ENCODE measurements around the gene DAND5.

The DAND5 gene

DNA sequence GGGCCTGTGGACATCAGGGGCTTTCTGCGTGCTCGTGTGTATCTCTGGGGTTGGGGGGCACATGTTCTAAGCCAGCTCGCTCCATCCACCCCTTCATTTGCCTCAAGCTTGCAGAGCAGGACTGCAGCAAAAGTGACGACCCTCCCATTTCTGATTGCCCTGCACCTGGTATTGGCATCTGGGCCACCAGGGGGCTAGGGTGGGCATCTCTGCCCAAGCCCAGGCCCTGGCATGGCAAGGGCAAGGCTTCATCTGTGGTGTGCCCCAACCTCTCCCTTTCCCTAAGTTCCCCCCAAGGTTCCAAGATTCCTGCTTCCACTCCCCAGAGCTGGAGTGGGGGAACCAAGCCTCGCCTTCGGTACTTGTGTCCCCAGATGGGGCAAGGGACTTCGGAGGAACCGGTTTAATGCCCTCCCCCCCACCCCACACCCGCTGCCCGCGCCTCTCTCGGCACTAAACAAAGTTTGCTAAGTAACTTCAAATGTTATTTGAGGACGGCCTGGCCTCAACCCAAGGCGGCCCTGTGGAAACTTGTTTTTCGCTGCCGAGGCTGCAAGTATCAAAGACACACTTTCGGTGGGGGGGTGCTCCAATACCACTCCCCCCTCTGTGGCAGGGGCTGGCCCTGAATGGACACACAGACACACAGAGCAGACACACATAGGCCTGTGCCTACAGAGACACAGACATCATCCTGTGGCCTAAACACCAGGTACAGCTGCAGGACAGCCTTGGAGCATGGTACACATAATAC is 38.1 kb downstream of the DAND5 start:
- DNase-seq = peak in 20 of 58 donors; percentile 12 to 66 (median 44)

DNA sequence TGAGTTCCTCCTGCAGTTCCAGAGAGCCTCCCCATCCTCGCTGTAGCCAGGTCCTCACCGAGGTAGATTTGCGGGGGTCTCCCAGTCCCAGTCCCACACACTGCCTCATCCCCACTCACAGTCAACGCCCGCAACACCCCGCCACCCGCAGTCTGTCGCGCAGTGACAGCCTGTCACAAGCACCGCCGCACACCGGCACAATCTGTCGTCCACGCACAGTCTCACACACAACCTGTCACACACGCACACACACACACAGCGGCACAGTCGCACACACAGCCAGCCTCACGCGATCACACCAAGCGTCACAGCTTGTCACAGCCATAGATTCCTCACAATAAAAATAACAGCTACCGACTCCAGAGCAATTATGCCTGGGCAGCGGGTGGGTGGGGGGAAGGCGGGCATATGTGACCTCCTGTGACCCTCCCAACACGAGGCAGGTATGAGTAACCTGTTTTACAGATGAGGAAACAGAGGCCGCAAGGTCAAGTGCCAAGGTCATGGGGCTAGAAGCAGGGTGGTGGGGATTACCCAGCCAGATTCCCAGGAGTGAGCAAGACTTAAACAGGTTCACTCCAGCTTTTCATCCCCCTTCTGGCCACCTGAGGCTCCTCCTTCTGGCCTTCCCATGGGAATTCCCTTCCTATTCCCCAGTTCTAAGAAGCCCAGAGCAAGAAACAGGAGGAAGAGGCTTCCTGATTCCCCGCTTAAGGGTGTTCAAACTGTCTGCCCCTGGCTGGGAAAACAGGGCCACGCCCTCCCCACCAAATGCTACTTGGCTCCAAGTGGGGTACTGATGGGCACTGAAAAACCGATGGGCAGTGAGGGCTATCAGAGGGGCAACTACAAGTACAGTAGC is 39.8 kb downstream of the DAND5 start:
- peak in 8 of 58 donors; percentile 13 to 46 (median 34) for DNase-seq

GRCh38 chr19:13010038-13010991 is 40.9 kb downstream of the DAND5 start:
- peak in 1 of 58 donors; percentile 42 for DNase-seq

DNA sequence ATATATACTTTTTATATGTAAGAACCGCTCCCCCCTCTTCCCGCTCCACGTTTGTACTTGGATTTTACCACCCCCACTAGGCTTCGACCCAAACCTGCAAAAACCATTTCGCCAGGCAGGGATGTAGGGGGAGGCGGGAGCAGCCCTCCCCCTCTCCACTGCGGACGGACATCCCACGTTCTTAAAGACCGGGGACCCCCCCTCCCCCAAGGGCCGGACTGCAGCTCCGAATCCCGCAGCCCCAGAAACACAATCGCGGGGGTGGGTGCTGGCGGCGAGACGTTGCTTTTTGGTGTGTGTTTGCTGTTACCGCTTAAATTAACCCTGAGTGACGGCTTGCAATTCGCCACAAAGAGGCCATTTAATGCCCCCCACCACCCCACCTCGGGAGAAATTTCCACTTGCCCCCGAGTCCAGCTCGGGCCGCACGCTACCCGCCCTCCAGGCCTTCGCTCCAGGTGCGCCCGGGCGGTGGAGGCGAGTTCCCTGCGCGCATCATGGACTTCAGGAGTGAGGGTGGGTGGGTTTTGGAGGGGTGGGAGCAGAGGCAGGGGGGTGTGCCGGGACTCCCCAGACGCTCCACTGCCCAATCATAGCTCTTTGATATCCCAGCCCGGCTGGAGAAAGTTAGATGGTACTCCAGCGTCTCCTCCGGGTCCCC is 41.7 kb downstream of the DAND5 start:
- peak in 3 of 58 donors; percentile 13 to 42 (median 36) for DNase-seq

DNA sequence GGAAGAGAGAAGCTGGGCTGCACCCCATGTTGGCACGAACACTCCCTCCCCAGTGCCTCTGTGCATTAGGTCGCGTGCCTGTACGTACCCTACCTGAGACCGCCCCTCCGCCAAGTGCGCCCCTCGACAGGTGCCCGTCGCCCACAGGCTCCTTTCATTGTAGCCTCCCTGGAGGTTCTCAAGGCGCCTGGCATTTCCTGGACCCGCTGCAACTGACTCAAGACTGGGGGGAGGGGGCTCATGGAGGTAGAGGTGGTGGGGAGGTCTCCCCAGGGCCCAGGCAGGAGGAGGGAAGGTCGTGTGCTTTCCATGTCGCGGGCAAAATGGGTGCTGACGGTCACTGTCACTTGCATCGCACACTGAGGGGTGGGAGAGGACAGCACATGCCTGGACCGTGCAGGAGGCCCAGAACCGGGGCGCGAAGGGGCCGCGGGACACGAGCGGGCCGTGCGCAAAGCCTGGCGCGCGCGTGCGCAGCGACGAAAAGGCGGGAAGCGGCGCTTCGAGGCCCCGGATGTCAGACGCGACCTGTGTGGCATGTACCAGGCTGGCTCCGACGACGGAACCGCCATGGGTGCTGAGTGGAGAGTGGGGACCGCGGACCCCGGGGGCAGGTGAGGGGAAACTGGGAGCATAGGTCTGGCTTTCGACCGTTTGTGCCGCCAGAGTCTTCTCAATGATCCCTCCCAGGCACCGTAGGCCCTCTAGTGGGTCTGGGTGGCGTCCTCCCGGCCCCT is 42.4 kb downstream of the DAND5 start:
- no peak for DNase-seq

GRCh38 chr19:13012390-13012689 is 43.0 kb downstream of the DAND5 start:
- no peak for DNase-seq

DNA sequence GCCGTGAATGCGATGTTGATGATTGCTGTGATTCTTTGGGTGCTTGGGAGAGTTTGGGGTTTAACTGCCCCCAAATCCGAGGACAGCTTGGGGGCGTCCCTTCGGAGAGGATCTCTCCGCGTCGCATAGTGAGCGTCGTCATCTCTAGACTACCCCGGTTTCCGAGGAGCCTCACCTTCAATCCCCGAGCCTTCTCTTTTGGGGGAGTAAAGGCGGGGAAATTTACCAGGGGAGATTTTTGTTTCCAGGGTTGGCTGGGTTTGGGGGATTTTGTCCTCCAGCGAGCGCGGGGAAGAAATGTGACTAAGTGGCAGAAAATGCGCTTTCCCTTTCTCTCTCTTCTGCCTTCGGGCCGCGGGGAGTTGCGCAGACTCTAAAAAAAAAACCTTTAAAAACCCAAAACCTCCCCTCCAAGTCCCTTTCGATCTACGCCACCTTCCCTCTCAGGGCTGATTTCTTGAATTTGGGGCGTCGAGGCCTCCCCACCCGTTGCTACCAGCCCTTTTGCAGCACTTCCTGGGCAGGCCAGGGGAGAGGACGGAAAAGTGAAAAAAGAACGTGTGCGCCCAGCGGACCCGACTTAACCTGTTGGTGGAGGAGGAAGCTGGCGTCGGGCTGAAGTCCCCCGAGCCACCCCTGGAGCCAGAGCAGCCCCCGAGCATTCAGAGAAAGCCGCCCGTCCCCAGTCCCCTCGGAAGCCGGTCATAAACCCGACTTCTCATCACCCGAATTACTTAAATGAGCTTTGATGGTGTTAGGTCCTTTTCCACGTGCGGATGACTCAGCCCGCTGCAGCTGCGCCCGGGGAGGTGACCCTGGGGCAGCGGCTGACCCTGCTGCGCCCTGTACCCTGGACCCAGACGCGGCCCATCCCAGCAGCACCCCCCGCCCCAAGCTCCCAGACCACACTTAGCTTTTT is 43.6 kb downstream of the DAND5 start:
- DNase-seq = peak in 17 of 58 donors; percentile 24 to 75 (median 44)

GRCh38 chr19:13013649-13014048 is 44.3 kb downstream of the DAND5 start:
- DNase-seq = peak in 3 of 58 donors; percentile 40 to 57 (median 46)

DNA sequence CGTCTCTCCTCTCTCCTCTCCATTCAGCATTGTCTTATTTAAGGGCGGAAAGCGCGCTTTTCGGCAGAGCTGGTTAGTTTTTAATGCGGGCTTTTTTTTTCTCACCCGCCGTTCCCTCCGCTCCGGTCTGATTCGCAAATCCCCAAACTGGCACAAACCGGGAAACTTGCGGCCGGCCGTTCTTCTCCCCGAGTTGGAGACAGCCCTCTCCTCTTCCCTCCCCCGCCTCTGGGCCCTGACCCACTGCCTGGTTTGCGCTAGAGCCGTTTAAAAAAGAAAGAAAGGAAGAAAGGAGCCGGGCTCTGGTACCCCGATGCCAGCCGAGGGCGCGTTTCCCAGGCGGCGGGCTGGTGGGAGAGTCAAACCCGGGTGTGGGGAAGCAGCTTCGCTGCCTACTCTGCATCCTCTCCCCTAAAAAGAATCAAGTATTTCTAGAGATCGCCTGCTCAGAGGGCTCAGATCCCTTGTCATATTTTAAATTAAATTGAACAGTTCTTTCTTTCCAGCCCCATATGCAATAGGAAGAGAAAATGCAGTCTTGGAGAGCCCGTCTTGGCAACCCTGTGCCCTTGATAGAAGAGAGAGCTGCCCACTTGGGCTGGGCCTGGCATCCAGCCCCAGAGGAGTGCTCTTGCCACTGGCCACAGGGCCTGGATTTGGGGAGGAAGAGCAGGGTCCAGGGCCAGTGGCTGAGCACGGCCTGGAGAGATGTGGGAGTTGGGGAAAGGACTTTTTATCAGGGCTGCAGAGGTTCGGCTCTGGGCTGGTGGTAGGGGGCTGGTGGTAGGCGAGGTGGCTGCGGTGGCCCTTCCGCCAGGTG is 44.9 kb downstream of the DAND5 start:
- DNase-seq = peak in 55 of 58 donors; percentile 18 to 87 (median 65)

DNA sequence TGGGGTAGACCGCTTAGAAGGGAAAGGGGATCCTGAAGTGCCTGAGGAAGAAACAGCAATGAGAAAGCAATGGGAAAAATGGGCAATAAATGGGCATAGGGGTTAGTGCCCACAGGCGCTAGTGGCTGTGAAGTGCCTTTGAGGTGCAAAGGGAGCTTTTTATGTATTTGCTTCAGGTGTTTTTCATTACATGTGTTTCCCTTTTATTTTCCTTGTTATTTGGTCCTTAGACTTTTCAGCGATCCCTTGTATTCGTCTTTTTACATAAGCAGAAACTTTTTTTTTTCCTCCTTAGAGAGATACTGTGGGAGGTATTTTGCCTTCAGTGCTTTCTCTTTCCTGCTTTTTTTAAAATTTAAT is 45.5 kb downstream of the DAND5 start:
- DNase-seq = no peak

DNA sequence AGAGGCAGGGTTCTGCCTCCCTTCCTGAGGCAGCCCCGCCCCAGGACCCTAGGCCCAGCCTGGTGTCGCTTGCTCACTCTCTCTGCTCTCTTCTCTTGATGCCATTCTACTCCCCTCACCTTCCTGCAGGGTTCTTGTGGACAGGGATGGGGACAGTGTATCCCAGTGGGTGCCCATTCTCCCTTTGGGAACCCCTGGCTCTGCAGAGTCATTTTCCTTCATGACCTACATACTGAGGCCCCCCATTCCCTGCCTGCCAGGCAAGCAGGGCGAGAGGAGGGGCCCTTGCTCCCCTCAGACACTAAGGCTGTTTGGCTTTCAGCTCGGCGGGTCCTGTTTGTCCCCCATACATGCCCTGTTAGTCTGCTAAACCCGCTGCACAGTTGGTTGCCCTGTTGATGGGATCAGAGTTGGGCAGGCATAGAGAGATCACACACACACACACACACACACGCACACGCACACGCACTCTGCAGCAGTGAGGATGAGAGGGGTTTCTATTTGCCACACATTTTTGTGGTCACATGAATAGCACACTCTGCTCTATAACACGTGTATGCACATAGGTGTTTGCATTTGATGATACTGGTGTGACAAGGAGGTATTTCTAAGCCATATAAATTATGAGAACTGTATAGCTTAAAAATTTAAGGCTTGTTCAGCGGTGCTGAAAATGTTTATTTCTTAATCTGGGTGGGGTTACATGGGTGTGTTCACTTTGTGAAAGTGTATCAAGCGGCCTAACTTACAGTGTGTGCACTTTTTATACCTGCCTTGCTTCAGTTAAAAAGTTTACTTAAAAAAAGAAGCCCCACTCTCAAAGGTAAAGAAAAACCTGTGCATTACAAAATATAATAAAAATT is 46.2 kb downstream of the DAND5 start:
- peak in 1 of 58 donors; percentile 18 for DNase-seq

- no peak for DNase-seq
Measured at GRCh38 chr19:13016245-13016627, 46.9 kb downstream of the DAND5 start.

- DNase-seq = peak in 28 of 58 donors; percentile 19 to 74 (median 47)
Measured at GRCh38 chr19:13016628-13017305, 47.4 kb downstream of the DAND5 start.

DNA sequence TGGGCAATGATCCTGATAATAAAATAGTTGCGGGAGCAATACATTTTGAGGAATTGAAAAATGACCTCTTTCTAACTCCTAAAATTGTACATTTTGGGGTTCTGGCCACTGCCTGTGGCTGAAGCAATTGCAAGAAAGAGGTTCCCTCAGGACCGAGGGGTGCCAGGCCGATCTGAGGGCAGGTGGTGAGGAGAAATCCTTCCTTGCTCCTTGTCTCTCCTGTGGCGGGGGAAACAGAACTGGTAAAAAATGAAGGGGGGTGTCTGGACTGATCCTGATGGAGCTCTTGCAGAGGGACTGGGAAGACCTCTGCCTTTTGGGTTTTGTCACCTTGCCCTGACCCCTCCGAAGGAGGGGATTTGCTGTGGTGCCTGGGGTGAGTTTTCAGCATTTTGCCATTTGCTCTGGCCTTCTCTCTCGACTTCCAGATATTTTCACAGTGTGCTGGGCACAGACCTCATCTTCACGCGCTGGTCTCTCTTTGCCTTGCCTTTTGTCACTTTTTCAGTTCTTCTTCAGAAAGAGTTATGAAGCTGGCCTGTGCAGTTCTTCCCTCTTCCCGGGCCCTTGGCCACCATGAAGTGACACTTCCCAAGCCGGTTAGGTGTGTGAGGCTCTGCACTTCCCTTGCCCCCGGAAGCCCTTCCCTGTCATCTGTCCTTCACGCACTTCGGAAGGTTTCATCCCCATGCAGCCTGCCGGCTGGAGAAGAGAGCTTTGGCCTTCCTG is 48.1 kb downstream of the DAND5 start:
- peak in 8 of 58 donors; percentile 19 to 54 (median 40) for DNase-seq

- peak in 48 of 58 donors; percentile 31 to 84 (median 62) for DNase-seq
Measured at GRCh38 chr19:13018035-13018914, 48.9 kb downstream of the DAND5 start.
